ENCODE results near the gene NFIC.

Gene NFIC

DNA sequence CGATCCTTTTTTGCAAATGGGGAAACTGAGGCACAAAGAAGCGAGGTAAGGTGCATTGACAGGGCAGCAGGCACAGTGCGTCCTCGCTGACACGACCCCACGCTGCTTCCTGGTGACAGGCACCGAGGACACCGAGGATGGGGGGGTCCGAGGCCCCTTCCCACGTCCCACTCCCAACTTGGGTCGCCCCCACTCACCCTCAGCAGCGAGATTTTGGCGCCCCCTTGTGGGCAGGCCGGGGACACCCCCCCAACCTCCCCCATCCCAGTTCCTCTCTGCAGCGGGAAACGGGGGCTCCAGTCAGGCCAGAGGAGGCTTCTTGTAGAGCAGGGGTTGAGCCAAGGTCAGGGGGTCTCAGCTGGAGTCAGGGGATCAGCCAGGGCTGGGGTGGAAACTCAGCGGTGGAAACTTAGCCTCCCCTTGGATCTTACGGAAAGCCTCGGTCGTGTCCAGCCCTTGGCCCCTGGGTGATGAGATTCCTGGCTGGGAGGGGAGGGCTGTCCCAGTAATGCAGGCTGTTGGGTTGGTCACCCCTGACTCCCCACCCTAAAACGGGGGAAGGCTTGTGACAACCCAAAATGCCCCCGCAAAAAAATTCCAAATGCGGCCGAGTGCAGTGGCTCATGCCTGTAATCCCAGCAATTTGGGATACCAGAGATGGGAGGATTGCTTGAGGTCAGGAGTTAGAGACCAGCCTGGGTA lies 105.7 kb downstream of the NFIC start:
- peak; percentile 43 to 57 for DNase-seq

DNA sequence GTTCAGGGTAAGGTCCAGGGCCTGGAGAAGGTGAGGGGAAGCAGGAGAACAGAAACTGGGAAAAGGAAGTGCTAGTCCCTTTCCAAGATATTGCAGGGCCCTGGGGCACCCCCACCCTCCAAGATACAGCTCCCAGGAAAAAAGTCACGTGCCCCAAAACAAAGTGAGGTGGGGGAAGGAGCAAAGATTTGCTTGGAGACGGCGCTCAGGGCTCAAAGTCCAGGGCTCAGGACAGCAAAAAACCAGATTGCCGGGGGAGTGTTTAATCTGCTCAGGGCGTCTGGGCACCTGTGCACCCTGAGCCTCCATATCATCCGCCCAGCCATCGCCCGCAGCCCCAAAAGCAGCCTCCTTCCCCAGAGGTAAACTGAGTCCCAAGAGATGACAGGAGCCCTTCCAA lies 107.6 kb downstream of the NFIC start:
- DNase-seq: no peak

DNA sequence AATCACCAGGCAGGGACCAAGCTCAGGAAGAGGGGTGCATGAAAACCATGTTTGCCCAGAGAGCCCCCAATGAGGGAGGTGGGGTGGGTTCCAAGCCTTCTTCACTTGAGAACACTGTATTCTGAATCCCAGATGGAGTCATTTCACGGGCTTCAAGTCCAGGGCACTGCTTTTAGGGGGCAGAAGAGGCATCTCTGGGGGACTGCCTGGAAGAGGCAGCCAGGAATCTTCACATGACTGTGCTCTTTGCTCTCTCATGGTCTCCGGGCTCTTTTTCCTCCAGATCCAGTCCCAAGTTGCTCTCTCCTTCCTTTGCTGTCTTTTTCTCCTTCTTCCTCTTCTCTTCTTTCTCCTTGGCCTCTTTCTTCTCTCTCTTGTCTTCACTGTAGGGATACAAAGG lies 108.2 kb downstream of the NFIC start:
- no peak for DNase-seq

DNA sequence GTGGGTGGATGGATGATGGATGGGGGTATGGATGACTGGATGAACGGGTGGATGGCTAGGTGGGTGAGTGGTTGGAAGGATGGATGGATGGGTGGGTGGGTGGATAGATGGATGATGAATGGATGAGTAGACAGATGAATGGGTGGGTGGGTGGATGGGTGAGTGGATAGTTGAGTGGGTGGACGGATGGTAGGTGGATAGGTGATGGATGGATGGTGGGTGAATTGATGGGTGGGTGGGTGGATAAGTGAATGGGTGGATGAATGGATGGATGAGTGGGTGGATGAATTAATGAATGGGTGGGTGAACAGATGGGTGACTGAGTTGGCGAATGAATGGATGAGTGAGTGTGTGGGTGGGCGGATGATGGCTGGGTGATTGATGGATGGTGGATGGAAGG lies 109.1 kb downstream of the NFIC start:
- no peak for DNase-seq

DNA sequence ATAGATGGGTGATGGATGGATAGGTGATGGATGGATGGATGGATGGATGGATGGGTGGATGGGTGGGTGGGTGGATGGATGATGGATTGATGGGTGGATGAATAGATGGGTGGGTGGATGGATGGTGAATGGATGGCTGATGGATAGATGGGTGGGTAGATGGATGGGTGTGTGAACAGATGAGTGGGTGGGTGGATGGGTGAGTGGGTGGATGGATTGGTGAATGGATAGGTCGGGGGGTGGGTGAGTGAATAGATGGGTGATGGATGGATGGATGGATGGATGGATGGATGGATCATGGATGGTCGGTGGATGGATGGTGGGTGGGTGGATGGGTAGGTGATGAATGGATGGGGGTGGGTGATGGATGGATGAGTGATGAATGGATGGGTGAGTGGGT lies 110.4 kb downstream of the NFIC start:
- DNase-seq: no peak

DNA sequence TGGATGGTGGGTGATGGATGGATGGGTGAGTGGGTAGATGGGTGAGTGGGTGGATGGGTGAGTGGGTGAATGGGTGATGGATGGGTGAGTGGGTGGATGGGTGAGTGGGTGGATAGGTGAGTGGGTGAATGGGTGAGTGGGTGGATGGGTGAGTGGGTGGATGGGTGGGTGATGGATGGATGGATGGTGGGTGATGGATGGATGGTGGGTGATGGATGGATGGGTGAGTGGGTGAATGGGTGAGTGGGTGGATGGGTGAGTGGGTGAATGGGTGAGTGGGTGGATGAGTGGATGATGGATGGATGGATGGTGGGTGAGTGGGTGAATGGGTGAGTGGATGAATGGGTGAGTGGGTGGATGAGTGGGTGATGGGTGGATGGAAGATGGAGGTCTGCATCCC lies 111.1 kb downstream of the NFIC start:
- no peak for DNase-seq

DNA sequence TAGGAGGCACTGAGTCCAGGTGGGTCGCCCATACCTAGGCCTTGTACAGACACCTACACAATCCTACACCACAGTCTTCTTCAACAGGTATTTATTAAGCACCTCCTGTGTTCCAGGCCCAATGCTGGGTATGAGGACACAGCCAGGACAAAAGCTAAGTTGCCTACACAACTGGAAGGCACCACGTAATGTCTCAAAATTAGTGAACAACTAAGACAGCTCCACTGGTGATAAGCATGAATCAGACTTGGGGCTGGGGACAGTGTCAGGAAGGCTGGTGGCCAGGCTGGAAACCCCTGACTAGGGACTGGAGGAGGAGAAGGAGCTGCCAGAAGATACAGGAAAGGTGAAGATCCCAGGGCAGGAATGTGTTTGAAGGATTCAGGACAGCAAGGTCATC lies 111.6 kb downstream of the NFIC start:
- DNase-seq: no peak

DNA sequence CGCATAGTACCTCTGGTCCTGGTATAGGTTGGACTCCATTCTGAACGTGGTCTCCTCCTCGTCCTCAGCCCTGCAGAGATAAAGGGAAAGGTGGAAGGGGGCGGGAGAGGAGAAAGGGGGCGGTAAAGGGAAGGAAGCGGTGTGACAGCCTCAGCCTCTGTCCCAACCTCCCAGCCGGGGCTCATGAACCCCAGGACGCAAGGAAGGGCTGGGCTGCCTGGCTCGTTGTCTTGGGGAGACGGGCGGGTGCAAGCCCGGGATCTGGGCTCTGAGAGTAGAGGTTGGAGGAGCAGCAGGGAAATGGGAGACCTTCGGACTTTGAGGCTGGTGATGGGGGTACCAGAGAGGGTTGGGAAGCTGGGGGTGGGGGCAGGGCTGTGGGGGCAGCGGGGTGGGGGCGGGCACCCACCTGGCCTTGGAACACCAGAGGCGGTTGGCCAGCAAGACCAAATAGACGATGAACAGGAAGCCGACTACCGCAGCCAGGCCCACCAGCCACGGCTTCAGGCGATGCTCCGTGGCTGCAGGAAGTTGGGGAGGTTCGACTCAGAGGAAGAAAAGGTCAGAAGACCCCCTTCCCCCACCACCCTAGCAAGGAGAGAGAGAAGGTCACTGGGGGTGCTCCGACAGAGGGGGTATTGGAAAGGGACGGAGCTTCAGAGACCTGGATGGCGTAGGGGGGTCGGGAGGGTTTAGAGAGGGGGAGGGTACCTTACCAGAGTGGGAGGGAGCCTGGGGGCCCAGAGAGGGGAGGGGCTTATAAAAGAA lies 112.2 kb downstream of the NFIC start:
- no peak for DNase-seq

DNA sequence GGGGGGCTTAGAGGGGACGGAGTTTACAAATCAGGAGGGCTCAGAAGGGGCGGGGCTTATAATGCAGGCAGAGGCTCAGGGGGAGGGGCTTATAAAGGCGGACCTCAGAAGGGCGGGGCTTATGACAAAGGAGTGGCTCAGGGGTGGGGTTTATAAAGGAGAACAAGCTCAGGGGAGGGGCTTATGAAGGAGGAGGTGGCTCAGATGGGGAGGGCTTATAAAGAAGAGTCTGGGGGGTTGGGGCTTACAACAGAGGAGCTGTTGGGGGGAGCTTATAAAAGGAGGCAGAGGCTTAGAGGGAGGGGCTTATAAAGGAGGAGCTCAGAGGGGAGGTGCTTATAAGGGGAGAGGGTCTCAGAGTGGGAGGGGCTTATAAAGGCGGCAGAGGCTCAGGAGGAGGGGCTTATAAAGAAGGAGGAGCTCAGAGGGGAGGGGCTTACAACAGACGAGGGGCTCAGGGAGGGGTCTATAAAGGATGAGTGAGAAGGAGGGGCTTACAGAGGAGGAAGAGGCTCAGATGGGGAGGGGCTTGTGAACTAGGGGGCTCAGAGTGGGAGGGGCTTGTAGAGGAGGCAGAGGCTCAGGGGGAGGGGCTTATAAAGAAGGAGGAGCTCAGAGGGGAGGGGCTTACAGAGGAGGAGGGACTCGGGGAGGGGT lies 112.9 kb downstream of the NFIC start:
- DNase-seq: peak in 1 of 2 donors; percentile 19

DNA sequence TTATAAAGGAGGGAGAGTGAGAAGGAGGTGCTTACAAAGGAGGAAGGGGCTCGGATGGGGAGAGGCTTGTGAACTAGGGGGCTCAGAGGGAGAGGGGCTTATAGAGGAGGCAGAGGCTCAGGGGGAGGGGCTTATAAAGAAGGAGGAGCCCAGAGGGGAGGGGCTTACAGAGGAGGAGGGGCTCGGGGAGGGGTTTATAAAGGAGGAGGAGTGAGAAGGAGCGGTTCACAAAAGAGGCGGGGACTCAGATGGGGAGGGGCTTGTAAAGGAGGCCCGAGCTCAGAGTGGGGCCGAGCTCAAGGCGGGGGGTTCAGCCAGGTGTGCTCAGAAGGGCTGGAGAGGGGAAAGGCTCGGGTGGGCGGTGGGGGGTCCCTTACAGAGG lies 113.4 kb downstream of the NFIC start:
- peak in 1 of 2 donors; percentile 22 for DNase-seq

DNA sequence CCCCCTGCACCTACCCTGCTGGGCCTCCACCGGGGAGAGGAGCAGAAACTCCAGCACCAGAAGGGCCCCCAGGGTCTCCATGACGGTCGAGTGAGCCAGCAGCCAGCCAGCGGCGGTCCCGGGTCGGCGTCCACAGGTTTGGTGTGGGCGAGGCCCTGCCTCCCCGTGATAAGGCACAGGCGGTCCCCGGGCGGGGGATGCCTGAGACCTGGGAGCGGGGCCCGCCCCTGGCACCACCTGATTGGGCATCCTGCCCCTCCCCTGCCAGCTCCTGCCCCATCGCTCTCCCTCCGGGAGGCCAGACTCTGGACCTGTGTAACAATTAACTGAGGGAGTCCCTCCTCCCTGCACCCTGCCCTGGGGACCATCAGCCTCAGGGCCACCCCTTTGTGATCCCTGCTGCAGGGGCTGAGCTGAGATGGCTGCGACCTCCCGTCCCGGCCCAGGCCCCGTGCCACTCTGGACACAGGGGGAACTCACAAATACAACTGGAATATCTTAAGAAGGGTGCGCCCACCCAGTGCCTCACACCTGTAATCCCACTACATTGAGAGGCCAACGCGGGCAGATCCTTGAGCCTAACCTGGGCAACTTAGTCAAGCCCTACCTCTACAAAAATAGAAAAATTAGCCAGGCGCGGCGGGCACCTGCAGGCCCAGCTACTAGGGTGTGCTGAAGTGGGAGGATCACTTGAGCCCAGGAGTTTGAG lies 114.2 kb downstream of the NFIC start, which contains the start of gene SMIM24:
Gene SMIM24 (minus strand): TSS at position 143 of the 709 bp plus-strand sequence. CDS start 62 bp downstream, at position 81.
- DNase-seq: no peak

DNA sequence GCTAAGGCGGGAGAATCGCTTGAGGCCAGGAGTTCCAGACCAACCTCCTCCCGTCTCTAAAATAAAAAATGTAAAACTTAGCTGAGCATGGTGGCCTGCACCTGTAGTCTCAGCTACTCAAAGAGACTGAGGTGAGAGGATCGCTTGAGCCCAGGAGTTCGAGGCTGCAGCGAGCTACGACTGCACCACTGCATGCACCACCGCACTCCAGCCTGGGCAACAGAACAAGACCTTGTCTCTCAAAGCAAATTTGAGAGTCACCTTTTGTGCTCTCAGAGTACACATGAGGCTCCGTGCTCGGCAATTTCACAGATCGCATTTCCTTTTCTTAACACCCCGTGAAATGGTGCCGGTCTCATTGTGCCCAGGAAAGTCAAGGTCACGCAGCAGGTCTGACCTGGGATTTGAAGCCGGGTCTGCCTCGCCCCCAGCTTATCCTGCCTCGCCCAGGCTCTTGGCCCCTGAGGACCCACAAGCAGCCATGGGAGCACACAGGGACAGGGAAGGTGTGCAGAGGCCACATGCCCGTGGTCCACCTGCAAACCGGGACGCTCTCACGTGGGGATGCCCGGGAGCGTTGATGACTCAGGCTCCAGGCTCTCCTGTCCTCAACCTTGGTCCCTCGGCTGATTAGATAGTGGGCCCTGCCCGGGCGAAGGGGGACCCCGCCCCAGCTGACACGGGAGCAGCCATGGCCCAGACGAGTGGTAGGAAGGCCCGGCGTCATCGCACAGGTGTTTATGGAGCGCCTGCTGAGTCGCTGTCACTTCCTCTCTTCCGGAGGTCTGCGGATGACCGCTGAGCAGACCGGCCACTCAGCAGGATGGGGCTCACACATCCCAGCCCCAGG lies 115.1 kb downstream of the NFIC start:
- DNase-seq: no peak

DNA sequence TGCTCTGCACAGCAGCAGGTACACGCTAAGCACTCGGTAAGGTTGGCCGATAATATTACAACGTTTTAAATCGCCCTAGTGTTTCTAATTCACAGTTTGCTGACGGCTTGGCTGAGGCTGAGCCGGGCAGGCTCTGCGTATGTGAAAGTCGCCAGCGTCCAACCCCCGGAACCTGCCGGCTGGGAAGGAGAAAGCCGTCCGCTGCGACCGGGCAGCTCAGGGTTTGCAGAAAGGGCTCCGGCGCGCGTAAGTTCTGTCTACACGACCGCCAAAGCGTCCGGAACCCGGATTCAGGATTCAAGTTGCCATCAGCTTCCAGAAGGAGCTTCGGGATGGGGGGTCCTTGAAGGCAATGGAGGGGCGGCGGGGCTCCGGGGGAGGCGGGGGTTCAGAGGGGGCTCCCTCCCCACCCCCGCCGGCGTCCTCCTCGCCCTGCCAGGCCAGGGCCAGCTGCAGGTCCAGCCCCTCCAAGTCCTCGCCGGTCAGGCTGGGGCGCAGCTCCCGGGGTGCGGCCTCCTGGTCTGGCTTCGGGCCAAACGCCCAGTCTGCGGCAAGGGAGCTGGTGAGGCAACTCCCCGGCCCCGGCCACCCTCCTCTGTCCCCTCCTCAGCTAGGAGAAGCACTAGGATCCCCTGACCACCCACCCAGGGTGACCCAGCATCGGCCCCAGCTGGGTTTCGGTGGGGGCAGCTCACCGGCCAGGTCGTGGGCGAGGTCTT lies 116.3 kb downstream of the NFIC start:
- DNase-seq: no peak

DNA sequence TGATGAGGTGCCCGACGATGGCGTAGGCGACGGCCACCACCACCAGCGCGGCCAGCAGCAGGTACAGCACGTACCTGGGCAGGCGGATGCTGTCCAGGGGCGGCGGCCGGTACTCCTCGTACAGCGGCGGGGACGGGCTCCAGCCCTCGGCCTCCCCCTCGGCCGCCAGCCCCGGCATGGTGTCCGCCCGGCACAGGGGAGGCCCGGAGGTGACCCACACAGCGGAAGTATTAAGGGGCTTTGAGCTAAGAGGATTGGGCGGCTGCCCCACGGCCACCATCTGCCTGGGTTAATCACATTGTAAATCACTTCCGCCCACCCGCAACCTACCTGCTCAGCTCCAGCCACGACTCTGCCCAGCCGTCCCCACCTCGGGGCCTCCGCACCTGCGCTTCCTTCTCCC lies 116.8 kb downstream of the NFIC start, which contains the start of gene SMIM44:
Gene SMIM44 (minus strand): TSS at position 216 of the 403 bp plus-strand sequence. CDS start 38 bp downstream, at position 178.
- DNase-seq: no peak

DNA sequence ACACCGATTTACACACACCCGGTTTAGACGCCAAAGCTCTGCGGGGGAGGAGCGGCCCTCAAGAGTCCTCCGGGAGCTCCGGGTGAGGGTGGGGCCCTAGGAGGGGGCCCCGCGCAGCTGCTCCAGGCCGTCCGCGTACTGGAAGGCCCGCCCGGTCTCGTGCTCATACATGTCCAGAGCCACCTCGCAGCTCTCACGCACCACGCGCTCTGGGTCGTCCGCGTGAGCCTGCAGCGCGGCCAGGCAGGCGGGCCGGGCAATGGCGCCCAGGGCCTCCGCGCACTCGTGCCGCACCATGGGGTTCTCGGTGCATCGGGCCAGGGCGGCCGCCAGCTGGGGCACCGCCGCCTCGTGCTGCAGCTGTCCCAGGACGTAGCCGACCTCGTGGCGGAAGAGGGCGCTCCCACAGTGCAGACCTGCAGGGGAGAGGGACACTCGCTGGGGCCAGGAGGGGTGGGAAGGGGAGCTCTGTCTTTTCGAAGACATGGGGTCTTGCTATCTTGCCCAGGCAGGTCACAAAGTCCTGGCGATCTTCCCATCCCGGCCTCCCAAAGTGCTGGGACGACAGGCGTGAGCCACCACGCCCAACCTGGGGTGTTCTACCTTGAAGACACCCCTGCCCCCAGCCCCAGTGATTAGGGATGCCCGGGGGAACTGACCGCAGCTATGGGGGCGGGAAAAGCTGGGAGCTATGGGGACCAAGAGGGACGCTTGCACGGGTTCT lies 125.2 kb downstream of the NFIC start:
- DNase-seq: no peak

DNA sequence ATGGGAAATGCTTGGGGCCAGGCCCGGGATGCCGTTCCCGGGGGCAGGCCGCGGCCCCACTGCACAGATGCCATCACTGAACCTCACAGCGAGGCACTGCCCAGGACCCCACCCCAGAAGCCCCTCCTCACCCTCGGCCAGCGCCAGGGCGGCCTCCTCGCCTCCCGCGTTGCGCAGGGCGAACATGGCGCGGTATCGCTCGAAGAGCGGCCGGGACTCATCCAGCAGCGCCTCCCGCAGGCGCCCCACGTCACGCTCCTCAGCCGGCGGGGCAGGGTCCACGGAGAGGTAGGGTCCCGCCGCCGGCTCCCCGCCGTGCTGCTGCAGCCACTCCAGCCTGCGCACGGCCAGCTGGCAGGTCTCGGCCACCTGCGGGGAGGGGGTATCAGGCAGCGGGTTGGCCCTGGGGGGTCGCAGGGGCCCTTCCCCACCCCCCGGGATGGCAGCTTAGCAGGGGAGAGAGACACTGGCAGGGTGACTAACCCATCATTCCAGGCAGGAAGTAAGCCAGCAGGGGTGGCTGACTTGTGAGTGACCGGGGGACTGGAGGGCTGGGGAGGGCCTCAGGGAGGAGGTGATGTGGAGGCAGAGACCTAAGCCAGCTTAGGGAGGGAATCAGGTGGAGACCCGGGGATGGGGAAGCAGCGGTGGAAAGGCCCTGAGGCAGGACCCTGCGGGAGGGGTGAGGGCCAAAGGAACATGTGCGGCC lies 125.9 kb downstream of the NFIC start:
- DNase-seq: no peak

DNA sequence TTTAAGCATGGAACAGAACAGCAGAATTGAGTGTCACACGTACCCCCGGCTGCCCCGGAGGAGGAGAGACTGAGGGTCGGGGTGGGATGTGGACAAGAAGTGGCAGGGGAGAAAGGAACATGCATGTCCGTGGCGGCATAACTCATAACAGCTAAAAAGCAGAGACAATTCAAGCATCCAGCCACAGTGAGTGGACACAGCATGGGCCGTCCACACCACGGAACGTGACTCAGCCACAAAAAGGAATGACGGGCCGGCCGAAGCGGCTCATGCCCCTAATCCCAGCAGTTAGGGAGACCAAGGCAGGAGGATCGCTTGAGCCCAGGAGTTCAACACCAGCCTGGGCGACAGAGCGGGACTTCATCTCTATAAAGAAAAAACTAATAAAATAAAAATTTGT lies 126.5 kb downstream of the NFIC start:
- DNase-seq: no peak

DNA sequence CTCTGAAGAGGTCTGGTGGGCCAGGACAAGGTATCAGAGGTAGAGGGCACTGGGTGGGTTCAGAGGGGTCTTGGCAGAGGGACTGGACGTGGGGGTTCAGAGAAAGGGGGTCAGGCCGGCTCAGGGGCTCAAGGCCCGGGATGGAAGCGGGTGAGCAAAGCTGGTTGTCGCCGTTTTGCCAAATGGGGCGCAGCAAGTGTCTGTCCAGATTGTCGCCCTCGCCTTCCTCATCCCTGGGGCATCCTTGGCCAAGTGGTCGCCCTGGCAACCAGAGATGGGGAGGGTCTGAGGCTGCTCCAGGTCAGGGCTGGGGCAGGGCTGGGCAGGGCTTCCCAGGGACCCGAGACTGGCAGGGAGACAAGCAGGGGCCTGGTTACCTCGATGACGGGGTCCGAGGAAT lies 127.3 kb downstream of the NFIC start:
- DNase-seq: no peak

DNA sequence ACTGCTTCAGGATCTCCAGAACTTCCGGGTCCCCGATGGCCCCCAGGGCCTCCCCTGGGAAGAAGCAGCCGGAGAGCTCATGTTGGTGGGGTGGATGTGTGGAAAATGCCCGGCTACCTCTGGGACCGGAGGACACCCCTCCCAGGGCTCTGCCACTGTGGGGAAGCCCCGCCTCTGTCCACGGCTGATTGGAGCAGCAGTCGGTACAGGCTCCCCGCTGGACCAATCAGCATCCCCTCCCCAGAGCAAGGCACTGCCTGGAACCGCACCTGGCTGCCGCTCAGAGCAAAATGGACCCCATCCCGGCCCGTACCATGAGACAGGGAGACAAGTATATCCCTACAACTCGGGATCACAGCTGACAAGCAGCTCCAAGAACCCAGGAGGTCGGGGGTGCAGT lies 127.7 kb downstream of the NFIC start:
- DNase-seq: peak; percentile 36 to 55

DNA sequence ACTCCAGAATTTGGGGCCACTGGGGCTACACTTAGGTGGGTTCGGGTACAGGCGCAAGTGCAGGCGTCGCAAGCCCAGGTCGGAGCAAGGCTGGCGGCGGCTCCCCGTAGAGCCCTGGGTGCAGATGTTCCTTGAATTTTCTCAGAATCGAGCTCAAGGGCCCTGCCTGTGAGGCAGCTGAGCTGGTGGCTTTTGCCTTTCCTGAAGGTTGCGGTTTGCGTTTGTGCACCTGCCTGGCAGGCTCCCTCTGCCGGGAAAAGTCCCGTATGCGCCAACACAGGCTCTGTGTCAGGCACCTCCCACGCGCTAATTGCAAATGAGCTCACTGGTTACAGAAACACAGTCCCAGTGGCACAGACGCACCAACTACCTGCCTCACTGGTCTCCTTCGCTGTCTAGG lies 128.2 kb downstream of the NFIC start:
- peak; percentile 41 to 50 for DNase-seq
